Thyroid gland (tissue), 4 donors: ENCODE measurements around the gene APAF1.

Experiments used
- CTCF ChIP-seq, 6 experiments: fragments of 200-600 bp in 3 of 6; fragments of 450-650 bp in 3 of 6; sonication (generic) in 3 of 6; IDR thresholded peaks; one replicate each; pipeline ENCODE4 v1.5.1; 2016 to 2019; ENCODE audit warnings: antibody characterized with exemption in 6 of 6, mild to moderate bottlenecking in 2 of 6, inconsistent platforms in 1 of 6, moderate library complexity in 1 of 6
- POLR2A ChIP-seq, 2 donors: fragments of 450-650 bp; IDR thresholded peaks; one replicate each; pipeline ENCODE4 v1.6.1; 2017; ENCODE audit warnings: antibody characterized with exemption in 2 of 2, mild to moderate bottlenecking in 2 of 2, moderate library complexity in 1 of 2

GRCh38 chr12:98738002-98738401 is 92.9 kb downstream of the APAF1 start:
- TF ChIP-seq CTCF (IDR thresholded peaks at IDR 0.05) (no peak), POLR2A (IDR thresholded peaks at IDR 0.05) (no peak)
